Measurements from ENCODE around the gene DISP1. TPM values are rescaled to one million over a fixed set of nuclear protein-coding genes. Genes with fewer than 3 reads are reported as not detected.

DISP1 gene, protein sequence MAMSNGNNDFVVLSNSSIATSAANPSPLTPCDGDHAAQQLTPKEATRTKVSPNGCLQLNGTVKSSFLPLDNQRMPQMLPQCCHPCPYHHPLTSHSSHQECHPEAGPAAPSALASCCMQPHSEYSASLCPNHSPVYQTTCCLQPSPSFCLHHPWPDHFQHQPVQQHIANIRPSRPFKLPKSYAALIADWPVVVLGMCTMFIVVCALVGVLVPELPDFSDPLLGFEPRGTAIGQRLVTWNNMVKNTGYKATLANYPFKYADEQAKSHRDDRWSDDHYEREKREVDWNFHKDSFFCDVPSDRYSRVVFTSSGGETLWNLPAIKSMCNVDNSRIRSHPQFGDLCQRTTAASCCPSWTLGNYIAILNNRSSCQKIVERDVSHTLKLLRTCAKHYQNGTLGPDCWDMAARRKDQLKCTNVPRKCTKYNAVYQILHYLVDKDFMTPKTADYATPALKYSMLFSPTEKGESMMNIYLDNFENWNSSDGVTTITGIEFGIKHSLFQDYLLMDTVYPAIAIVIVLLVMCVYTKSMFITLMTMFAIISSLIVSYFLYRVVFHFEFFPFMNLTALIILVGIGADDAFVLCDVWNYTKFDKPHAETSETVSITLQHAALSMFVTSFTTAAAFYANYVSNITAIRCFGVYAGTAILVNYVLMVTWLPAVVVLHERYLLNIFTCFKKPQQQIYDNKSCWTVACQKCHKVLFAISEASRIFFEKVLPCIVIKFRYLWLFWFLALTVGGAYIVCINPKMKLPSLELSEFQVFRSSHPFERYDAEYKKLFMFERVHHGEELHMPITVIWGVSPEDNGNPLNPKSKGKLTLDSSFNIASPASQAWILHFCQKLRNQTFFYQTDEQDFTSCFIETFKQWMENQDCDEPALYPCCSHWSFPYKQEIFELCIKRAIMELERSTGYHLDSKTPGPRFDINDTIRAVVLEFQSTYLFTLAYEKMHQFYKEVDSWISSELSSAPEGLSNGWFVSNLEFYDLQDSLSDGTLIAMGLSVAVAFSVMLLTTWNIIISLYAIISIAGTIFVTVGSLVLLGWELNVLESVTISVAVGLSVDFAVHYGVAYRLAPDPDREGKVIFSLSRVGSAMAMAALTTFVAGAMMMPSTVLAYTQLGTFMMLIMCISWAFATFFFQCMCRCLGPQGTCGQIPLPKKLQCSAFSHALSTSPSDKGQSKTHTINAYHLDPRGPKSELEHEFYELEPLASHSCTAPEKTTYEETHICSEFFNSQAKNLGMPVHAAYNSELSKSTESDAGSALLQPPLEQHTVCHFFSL (N-terminal part only)
- total RNA-seq: 0.70 and 0.99 TPM in 2 replicates

GRCh38 chr1:222814536-222815439, at the start of gene DISP1:
Gene DISP1, plus strand, starts transcription at chr1:222815039. Its CDS starts 127,785 bp downstream, at chr1:222942824.

Other genes starting within 250 kb of the DISP1 start
- gene TAF1A, start 225.1 kb upstream of the DISP1 start, total RNA-seq: 1.9 and 5.9 TPM in 2 replicates
- gene MIA3, start 196.9 kb upstream of the DISP1 start, total RNA-seq: 15.1 and 19.7 TPM in 2 replicates
- 22.7 and 29.6 TPM in 2 replicates for gene AIDA, start 102.5 kb upstream of the DISP1 start, total RNA-seq
- gene BROX, start 102.5 kb upstream of the DISP1 start, total RNA-seq: 29.8 and 35.1 TPM in 2 replicates
- not detected in 2 replicates for gene FAM177B, start 77.8 kb upstream of the DISP1 start, total RNA-seq